Midbrain (tissue), 1 donor: ENCODE results near the gene COL18A1.

Experiments
- DNase-seq: peaks from one replicate; lab custom pipeline; 2025; lab: John Stamatoyannopoulos, UW

Gene COL18A1

DNA sequence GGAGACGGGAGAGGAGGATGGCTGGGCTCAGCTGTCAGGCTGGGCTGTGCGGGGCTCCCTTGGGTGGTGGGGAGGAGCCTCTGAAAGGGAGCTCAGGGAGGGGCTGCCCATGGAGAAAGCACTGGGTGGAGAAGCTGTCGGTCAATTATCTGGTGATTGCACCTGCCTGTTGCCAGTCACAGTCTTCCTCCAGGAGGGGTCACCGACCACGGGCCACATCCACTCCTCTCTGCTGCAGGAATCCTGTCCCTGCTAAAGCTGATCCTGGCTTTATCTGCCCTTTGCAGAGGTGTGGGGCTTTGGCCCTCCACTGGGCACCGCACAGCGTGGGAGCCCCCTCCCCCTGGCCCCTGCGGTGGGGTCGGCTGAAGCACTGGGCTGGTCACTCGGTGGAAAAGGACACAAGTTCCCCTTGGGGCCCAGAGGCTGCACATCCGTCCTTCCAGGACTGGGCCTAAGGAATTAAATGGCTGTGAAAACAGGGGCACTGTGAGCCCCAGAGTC lies 21.8 kb upstream of the COL18A1 start:
- DNase-seq = no peak

DNA sequence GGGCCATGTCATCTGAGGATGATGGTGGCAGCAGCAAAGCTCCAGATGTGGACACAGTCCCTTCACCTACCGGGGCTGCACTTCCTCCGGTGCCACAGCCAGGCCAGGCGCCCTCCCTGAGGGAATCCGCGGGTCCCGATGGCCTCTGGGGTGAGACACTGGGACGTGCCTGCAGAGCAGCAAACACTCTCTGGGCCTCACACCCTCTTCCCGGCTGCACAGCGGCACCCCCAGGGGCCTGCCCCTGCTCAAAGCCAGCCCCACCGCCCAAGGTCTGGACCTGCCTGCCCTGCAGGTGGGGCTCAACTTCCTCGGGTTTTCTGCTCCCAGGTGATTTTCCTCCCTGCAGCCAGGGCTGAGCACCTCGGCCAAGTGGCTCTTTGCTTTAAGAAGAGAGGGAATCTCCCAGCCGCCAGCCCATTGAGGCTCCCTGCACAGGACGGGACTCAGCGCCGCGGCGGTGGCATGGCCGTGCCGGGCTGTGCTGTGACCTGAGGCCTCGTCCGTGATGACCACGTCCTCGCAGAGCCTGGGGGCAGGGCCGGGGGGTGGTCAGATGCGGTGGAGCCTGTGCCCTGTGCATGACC lies 21.3 kb upstream of the COL18A1 start:
- no peak for DNase-seq

DNA sequence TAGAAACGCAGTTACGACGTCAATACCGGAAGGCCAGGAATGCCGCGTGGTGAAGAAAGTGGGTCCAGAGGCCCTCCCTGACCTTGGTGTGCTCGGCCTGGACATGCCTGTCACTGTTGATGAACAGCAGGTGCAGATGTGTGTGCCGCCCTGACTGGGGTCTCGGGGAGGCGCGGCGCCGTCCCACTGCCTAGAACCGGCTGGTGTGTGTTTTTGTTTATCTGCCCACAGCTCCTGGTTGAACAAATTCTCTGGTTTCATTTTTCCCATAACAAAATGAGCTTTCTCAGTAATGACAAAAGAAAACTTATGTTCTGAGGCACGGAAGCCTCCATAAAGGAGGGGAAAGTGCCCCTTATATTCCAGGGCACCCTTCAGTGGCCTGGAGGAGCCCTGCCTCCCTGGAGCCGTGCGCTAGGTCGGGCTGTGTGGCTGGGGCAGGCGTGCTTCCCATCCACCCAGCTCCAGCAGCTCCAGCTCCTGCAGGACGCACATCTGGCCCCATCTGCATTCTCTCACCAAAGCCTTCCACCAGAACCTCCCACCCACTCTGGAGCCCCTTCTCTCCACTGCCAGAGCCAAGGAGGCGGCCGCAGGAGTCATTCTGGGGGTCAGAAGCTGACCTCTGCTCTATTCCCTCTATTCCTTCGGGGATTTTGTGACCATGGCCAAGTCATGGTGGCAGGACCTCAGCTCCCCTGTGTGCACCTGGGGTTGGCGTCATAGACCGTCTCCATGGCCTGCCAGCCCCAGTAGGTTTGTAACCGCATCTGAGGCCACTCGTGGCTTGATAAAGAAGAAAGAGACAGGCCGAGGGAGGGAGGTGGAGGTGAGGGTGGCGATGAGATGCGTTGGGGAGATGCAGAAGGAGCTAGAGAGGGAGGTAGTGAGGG lies 20.1 kb upstream of the COL18A1 start:
- DNase-seq = no peak

DNA sequence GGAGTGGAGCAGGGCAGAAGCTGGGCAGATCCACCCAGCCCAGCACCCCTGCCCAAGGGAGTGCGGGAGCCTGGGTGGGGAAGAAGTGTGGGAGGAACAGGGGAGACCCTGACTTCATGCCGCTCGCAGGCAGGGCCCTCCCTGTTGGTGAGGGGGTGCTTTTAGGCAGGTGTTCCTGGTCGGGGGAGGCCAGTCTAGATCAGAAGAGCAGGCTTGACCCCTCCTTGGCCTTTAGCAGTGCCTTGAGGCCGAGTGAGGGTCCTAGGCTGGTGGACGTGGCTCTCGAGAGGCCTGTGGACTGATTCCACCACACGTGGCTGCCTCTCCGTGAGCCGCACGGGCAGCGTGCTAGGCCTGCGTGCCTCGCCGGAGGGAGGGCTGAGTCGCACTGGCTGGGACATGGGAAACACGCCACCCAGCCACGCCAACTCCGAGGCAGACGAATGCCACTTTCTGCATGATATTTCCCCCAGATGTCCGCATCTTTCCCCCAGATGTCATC lies 19.4 kb upstream of the COL18A1 start:
- DNase-seq = no peak

DNA sequence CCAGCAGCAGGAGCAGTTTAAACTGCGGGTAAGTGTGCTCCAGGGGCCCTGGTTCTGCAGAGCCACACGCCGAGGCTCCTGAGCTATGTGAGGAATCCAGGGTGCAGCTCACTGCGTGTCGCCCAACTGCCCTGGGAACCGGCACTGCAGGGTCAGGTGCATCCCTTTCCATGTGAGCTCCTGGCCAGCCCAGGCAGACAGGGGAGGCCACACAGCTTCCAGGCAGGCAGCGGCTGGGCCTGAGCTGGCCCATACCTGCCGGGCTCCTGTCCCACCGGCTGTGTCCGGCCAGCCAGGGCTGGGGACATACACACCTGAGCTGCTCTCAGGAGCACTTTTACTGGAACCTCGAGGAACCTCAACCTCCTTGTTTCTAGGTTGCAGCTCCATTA lies 18.6 kb upstream of the COL18A1 start:
- no peak for DNase-seq

DNA sequence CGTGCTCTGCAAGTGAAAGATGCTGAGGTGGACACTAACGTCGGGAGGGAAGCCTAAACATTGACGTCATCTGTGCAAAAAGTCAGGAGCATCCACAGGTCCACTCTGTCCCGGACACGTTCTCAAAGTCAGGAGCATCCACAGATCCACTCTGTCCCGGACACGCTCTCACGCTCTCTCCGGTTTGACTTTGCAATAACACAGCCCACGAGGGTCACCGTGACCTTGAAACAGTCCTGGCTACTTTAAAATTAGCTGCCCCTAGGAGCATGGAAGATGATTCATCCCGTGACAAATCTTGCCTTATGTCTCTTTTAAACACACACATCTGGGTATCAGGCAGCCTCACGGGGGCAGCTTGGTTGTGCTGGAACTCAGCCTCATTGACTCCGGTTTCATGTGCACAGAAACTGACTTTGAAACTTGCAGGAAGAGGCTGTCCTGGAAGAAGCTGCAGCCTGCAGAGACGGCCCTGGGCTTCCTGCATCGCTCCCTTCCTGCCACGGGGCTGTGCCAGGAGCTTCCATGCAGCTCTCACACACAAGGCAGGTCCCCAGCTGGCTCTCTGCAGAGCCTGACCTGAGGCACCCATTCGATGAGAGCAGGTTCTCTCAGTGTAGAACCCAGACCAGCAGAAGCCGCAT lies 18.1 kb upstream of the COL18A1 start:
- DNase-seq = no peak

DNA sequence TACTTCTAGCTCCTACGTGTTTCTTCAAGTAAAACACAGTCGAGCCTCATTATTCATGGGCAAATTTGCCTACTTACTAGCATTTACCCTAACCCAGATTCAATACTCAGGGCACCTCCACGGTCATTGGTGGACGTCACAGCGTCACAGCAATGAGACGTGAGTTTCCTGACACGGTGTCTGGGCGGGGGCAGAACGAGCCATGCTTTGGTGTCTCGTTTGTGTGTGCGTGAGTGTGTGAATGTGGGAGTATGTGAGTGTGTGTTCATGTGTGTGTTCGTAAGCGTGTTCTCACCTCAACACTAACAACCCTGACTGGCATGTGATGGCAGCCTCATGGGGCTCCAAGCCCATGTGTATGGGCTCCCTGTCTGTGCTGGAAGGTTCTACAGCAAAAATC lies 17.5 kb upstream of the COL18A1 start:
- no peak for DNase-seq

DNA sequence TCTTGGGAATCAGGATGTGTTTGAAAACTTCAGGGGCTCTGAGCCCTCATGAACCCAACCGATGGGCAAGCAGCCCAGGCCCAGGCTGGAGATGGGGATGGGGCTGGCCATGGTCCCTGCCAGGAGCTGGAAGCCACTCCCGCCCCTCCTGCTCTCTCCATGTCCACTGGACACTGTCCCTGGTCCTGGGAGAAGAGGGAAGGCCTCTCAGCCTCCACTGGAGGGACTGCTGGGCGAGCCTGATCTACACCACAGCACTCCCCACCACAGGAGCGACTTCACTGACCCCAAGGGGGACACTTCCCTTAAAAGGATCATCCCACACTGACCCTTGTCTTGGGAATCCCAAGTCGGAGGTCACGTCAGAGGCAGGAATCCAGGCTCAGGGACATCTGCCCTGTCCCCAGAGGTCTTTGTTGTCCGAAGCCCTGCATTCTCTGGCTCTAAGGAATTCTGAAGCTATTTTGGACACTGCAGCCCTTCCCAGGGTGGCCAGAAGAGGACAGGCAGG lies 16.9 kb upstream of the COL18A1 start:
- DNase-seq = no peak

DNA sequence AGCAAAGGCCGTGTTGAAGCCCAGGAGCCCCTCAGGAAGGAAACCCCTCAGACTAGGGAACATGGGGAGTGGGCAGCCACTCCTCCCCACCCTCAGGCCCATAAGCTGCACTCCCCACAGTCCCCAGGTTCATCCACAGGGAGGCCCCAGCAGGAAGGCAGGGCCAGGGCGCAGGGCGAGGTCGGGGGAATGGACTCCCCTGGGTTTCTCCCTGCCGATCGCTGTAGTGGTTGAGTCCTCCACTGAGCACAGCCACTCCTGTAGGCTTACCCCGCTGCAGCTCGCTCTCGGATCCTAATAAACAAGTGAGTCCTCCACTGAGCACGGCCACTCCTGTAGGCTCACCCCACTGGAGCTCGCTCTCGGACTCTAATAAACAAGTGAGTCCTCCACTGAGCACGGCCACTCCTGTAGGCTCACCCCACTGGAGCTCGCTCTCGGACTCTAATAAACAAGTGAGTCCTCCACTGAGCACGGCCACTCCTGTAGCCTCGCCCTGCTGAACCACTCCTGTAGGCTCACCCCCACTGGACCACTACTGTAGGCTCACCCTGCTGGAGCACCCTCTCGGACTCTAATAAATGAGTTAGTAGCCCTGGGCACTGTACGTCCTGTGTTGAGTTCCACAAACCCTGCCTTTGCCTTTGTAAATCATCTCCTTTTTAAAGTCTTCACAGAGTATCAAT lies 16.2 kb upstream of the COL18A1 start:
- DNase-seq = no peak

DNA sequence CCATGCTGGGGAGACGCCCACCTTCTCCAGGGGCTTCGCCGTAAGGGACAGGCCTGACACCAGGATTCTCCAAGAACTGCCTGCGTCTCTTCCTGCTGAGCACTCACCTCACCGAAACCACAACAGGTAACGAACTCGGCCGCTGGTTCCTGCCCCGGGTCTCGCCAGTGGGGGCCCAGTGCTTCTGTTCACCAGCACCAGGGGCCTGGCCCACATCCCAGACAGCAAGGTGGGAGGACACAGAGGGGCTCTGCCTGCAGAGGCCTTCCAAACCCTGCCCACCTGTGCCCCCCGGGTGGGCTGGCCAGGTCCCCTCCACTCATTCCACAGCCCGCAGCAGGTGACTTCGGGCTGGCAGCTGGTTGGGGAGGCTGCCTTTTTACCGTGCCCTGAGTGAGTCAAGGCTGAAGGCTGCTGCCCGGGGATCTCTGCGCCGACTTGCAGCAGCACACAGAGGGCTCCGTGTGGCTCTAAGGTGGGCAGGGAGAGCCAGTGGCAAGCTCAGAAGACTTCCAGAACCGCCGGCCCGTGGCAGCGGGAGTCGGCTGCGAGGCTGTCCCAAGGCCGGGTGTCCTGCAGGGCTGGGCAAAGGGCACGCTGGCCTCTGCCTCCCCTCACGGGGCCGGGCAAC lies 14.7 kb upstream of the COL18A1 start:
- no peak for DNase-seq

DNA sequence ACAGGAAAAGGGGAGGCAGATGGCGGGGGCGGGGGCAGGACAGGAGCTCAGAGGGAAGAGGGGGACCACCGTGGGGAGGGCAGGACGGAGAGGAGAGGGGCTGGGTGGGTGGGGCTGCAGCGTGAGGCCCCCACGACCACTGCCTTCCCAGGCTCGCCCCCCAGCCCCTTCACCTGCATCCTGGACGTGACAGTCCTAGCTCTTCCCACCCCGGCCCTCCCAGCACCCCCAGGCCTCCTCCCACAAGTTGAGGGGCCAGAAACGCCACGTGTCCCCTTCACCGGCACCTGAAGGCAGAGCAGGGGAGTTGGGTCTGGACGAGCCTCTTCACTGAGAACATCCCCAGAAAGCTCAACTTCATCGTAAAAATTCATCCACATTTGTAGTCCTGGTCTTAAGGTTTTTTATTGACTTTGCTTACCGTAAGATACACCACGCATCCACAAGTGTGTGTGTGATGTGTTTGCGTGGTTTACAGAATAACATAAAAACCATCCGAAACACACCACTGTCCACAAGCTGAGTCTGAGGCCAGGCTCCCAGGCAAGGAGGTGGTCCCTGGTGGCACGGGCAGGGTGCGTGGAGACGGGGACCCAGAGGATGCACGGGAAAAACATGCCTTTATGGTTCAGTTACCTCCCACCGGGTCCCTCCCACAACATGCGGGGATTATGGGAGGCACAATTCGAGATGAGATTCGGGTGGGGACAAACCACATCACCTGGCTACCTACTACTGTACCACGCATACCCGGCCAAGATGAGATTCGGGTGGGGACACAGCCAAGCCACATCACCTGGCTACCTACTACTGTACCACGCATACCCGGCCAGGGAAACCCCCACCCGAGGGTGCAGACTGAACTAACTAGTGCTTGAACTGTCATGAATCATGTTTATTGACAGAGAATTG lies 13.9 kb upstream of the COL18A1 start:
- no peak for DNase-seq

DNA sequence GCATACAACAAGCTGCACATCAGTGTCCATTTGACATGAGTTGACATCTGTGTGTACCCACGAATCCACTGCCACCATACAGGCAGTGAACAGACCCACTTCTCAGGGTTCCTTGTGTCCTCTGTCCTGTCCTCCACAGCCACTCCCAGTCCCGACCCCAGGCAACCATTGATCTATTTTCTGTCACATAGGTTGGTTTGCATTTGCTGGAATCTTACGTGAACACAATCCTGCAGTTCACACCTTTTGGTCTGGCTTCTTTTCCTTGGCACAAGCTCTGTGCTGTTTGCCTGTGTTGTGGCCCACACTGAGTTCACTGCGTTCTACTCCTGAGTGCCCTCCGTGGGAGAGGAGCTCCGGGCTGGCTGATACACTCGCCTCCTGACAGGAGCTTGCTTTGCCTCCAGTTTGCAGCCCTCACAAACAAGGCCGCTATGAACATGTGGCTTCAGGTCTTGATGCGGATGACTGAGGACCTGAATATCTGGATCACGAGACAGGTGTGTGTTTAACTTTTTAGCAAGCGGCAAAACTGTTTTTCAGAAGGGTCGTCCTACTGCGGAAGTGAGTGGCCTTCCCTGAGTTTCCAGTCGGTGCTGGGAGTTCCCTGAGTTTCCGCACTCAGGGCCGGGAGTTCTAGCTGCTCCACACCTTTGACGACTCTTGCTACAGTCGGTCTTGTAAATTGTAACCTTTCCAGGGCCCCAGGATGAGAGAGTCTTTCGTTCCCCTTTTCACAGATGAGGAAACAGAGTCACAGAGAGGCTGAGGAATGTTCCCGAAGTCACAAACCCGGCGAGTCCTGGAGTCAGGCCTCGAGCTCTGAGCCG lies 13.0 kb upstream of the COL18A1 start:
- DNase-seq = no peak

DNA sequence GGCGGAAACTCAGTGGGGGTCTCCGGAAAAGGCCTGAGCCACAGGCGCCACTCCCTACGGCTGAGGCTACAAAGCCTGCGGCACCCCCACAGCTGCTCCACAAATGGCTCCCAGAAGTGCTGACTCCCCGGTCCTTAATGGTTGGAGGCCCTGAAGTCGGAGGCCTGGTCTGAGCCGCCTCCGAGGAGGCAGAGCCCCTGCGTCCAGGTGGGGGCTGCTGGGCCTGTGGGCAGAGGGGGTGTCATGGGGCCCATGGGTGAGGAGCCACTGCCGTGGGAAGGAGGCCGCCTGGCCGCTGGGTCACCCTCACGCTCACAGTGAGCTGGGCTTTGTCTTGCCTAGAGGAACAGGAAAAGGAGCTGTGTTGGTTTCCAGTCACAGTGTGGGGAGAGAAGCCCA lies 12.4 kb upstream of the COL18A1 start:
- no peak for DNase-seq

DNA sequence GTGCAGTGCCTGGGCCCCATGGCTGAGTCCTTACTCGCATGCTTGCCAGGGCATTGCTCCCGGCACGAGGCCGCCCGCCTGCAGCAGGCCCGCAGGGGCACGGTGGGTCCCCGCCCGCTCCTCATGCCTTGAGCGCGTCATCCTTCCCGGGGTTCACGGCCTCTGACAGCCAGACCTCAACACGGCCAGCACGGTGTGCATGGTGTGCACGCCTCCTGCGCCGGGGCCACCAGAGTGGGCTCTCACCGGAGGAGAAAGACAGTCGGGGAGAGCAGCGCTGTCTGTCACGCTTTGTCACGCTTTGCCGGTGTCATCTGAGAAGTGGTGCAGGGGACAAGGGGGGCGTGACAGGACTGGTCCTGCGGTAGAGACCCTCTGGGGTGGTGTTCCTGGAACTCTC lies 11.9 kb upstream of the COL18A1 start:
- no peak for DNase-seq

DNA sequence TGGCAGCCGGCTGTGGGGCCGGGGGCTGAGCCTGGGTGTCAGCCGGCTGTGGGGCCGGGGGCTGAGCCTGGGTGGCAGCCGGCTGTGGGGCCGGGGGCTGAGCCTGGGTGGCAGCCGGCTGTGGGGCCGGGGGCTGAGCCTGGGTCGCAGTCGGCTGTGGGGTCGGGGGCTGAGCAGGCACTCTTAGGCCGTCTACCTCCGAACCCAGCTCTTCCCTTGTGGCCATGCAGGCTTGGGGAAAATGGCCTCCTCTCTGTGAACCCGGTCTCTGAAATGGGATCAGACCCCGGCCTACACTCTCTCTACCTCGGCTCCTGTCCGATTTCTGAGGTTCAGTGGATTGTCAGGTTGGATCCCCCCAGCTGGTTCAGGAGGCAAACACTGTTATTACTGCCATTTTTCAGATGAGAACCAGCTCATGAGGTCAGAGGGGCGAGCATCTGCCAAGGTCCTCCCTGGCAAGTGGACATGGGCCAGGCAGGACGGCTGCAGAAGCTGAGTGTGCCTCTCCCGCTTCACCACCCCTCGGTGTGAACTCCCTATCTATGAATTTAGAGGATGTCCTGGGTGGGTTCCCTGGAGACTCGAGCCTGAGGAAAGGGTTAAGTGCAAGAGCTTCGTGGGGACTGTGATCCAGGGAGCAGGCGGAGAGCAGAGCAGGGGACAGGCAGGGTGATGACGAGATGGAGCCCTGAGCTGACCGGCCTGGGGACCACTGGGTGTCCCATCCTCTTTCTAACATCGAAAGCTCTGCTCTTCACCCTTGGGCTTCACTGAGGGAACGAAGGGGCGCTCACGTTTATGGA lies 10.9 kb upstream of the COL18A1 start:
- DNase-seq = no peak

DNA sequence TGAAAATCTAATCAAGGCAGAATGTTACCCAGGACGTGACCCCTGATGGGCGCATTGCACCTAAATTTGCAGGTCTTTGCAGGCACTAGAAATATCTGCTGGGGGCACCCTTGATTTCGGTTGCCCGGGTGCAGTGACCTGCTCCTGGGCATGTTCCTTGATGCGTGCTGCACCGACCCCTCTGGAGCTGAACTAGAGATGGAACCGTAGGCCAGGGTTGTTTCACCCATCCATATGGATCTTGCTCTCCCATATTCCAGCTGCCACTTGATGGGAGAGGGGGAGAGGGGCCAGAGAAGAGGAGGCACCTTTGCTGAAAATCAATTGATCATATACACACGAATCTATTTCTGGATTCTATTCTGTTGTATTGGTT lies 8.4 kb upstream of the COL18A1 start:
- DNase-seq = no peak

DNA sequence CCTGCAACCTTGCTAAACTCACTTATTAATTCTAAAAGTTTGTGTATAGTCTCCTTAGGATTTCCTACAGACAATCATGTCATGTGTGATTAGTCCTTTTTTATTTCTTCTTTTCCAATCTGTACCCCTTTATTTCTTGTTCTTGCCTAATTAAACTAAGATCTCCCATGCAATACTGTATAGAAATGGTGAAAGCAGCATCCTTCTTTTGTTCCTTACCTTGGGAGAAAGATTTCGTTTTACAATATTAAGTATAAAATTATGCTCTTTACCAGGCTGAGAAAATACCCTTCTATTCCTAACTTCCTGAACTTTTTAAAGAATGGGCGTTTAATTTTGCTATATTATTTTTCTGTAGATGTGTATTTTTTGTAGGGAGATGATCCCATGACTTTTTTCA lies 7.6 kb upstream of the COL18A1 start:
- DNase-seq = no peak

DNA sequence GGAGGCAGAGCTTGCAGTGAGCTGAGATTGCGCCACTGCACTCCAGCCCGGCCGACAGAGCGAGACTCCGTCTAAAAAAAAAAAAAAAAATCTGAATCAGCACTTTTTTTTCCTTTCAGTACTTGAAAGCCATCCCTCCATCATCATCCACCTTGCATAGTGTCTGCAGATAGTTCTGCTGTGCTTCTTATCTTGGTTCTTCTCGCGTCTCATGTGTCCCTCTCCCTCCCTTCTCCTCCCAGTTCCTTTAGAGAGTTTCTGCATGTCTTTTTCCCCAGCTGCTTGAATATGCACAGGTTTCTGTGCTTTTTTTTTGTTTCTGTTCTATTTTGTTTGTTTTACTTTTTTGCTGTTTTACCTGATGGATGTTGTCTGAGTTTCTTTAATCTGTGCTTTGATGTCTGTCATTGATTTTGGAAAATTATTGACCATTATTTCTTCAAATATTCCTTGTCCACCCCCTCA lies 3.9 kb upstream of the COL18A1 start:
- no peak for DNase-seq
